Measurements from ENCODE around the gene JAG2. TPM values are rescaled to one million over a fixed set of nuclear protein-coding genes. Genes with fewer than 3 reads are reported as not detected.

Gene JAG2
- total RNA-seq, 2 experiments from 2014 or later = 2.3 to 2.5 TPM

GRCh38 chr14:105147671-105148603, 20.6 kb downstream of the JAG2 start:
- DNase-seq = no peak
- no peak overlapping the region for H3K4me3 Mint-ChIP-seq
- no peaks in the 10 kb centered on the region for H3K27me3 Mint-ChIP-seq

GRCh38 chr14:105146976-105147635, 21.5 kb downstream of the JAG2 start:
- Mint-ChIP-seq H3K27me3 (no peaks in the 10 kb centered on the region), H3K4me3 (no peak overlapping the region), H3K9me3 (no peaks in the 10 kb centered on the region), H3K4me1 (no peaks in the 10 kb centered on the region), H3K27ac (no peak overlapping the region), H3K36me3 (no peaks in the 10 kb centered on the region)
- DNase-seq = no peak

More at GRCh38 chr14:105147671-105148603, 20.6 kb downstream of the JAG2 start:
- Mint-ChIP-seq H3K27ac (no peak overlapping the region), H3K4me1 (no peaks in the 10 kb centered on the region), H3K9me3 (no peaks in the 10 kb centered on the region), H3K36me3 (no peaks in the 10 kb centered on the region)

- no peak for DNase-seq
- Mint-ChIP-seq H3K4me3 (no peak overlapping the region), H3K27ac (no peak overlapping the region), H3K9me3 (peaks cover 2% of the 10 kb centered on the region), H3K36me3 (peaks cover 2% of the 10 kb centered on the region), H3K4me1 (no peaks in the 10 kb centered on the region), H3K27me3 (no peaks in the 10 kb centered on the region)
Observed at GRCh38 chr14:105146181-105146975, 22.2 kb downstream of the JAG2 start.

- Mint-ChIP-seq H3K9me3 (peaks cover 2% of the 10 kb centered on the region), H3K4me3 (no peak overlapping the region), H3K36me3 (peaks cover 2% of the 10 kb centered on the region), H3K27ac (no peak overlapping the region), H3K27me3 (no peaks in the 10 kb centered on the region), H3K4me1 (no peaks in the 10 kb centered on the region)
- no peak for DNase-seq
Observed at GRCh38 chr14:105145381-105146180, 23.0 kb downstream of the JAG2 start.

GRCh38 chr14:105144666-105145380, 23.8 kb downstream of the JAG2 start:
- Mint-ChIP-seq H3K27ac (no peak overlapping the region), H3K36me3 (peaks cover 2% of the 10 kb centered on the region), H3K4me3 (no peak overlapping the region), H3K9me3 (peaks cover 5% of the 10 kb centered on the region), H3K27me3 (no peaks in the 10 kb centered on the region), H3K4me1 (no peaks in the 10 kb centered on the region)
- DNase-seq = no peak

GRCh38 chr14:105144026-105144665, 24.4 kb downstream of the JAG2 start:
- H3K9me3 Mint-ChIP-seq = peaks cover 6% of the 10 kb centered on the region
- no peaks in the 10 kb centered on the region for H3K4me1 Mint-ChIP-seq
- no peaks in the 10 kb centered on the region for H3K27me3 Mint-ChIP-seq
- H3K4me3 Mint-ChIP-seq = no peak overlapping the region
- peaks cover 2% of the 10 kb centered on the region for H3K36me3 Mint-ChIP-seq
- H3K27ac Mint-ChIP-seq = no peak overlapping the region
- no peak for DNase-seq

- Mint-ChIP-seq H3K36me3 (peaks cover 2% of the 10 kb centered on the region), H3K27me3 (no peaks in the 10 kb centered on the region), H3K4me3 (no peak overlapping the region), H3K9me3 (peaks cover 6% of the 10 kb centered on the region), H3K27ac (no peak overlapping the region), H3K4me1 (no peaks in the 10 kb centered on the region)
- DNase-seq = no peak
Observed at GRCh38 chr14:105143451-105144025, 25.0 kb downstream of the JAG2 start.

- H3K27ac Mint-ChIP-seq = no peak overlapping the region
- no peak for DNase-seq
- no peaks in the 10 kb centered on the region for H3K4me1 Mint-ChIP-seq
- peaks cover 6% of the 10 kb centered on the region for H3K9me3 Mint-ChIP-seq
- no peak overlapping the region for H3K4me3 Mint-ChIP-seq
- no peaks in the 10 kb centered on the region for H3K27me3 Mint-ChIP-seq
- peaks cover 2% of the 10 kb centered on the region for H3K36me3 Mint-ChIP-seq
Observed at GRCh38 chr14:105142651-105143450, 25.7 kb downstream of the JAG2 start.

- peaks cover 2% of the 10 kb centered on the region for H3K36me3 Mint-ChIP-seq
- no peak overlapping the region for H3K27ac Mint-ChIP-seq
- no peak for DNase-seq
Observed at GRCh38 chr14:105141486-105142281, 26.9 kb downstream of the JAG2 start.

GRCh38 chr14:105141026-105141425, 27.6 kb downstream of the JAG2 start:
- Mint-ChIP-seq H3K4me1 (no peaks in the 10 kb centered on the region), H3K36me3 (peaks cover 2% of the 10 kb centered on the region), H3K27ac (no peak overlapping the region), H3K4me3 (no peak overlapping the region), H3K9me3 (peaks cover 6% of the 10 kb centered on the region), H3K27me3 (no peaks in the 10 kb centered on the region)
- no peak for DNase-seq

More at GRCh38 chr14:105141486-105142281, 26.9 kb downstream of the JAG2 start:
- H3K27me3 Mint-ChIP-seq = no peaks in the 10 kb centered on the region
- H3K4me1 Mint-ChIP-seq = no peaks in the 10 kb centered on the region
- H3K9me3 Mint-ChIP-seq = peaks cover 6% of the 10 kb centered on the region
- H3K4me3 Mint-ChIP-seq = no peak overlapping the region

GRCh38 chr14:105140581-105140980, 28.0 kb downstream of the JAG2 start:
- Mint-ChIP-seq H3K4me1 (no peaks in the 10 kb centered on the region), H3K36me3 (peaks cover 2% of the 10 kb centered on the region), H3K9me3 (peaks cover 6% of the 10 kb centered on the region), H3K27ac (no peak overlapping the region), H3K4me3 (no peak overlapping the region), H3K27me3 (no peaks in the 10 kb centered on the region)
- no peak for DNase-seq

GRCh38 chr14:105139831-105140239, 28.7 kb downstream of the JAG2 start:
- no peaks in the 10 kb centered on the region for H3K4me1 Mint-ChIP-seq
- no peak overlapping the region for H3K4me3 Mint-ChIP-seq
- H3K36me3 Mint-ChIP-seq = peaks cover 2% of the 10 kb centered on the region
- H3K9me3 Mint-ChIP-seq = peaks cover 6% of the 10 kb centered on the region
- DNase-seq = no peak
- no peak overlapping the region for H3K27ac Mint-ChIP-seq
- no peaks in the 10 kb centered on the region for H3K27me3 Mint-ChIP-seq
